Measurements from ENCODE around the gene RPLP1.

RPLP1 gene

DNA sequence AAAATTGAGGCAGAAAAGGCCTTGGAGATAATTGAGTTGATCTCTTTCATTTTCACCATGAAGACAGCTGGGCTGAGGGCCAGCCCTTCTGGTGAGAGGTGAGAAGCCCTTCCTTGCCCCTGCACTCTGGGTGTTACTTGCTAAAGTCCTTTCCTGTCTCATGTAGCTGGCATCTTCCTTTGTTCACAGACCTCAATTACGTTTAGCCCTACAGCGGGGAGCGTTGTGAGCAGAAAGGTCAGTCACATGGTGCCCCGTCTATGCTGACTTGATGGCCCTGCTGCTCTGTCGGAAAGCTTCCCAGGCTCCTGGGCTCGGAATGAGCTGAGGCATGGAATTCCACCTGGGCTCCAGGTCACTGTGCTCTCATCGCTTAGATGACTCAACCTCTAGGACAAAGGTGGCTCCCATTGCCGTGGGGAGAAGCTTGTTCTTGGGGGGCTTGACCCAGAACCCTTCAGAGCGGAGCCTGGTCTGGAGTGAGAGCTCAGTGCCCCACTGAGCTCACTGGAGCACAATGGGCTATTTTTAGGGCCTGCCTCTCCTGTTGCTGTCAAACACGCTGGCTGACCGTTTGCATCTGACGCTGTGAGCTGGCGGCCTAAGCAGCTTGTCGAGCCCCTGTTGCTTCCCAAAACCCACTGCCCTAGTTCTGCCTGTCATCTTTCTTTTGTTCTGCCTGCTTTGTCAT is 47.0 kb downstream of the RPLP1 start:
- DNase-seq: no peak

DNA sequence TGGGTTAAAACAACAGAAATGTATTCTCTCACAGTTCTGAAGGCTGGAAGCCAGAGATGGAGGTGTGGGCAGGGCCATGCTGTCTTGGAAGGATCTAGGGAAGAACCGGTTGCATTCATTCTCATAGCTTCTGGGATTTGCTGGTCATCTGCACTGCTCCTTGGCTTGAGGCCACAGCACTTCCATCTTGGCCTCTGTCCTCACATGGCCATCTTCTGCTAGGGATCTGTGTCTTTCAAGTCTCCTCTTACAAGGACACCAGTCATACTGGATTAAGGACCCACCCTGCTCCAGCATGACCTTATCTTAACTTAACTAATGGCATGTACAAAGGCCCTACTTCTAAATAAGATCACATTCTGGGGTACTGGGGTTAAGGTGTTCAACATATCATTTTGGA is 47.7 kb downstream of the RPLP1 start:
- no peak for DNase-seq

DNA sequence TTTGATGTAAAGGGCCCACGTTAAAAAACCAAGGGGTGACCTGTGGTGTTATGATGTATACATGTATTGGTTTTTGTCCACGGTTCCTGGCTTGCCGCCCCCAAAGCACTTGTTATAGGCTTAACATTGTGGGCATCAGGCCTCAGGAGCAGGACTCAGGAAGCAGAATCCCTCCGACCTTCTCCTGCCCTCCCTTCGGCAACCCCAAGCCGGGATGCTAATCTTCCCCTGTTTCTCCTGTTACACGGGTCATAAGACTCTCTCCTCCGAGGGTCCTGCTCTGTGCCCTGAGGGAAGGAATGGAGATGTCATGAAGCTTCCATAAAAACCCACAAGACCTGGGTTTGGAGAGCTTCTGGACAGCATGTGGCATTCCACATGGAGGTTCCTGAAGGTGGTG is 48.8 kb downstream of the RPLP1 start:
- no peak for DNase-seq

DNA sequence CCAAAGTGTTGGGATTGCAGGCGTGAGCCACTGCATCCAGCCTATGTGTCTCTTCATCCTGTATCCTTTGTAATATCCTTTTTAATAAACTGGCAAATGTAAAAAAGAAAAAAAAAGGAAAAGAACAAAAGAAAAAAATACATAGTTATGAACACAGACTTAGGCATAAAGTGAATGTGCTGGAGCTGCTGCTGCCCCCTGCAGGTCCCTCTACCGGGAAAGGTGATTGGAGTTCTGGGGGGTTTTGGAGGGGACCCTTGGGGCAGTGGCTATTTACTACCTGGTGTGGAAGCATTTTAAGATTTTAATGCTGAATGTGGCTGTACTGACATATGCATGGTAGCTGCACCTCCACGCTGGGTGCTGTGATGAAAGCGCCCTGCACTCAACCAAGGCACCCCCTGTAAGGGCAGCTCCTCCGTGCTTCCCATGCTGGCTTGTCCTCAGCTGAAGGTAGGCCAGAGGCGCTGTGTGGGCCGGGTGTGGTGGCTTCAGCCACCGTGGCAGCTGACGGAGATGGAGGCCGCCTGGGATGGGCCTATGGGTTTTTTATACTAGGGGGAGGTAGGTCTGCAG is 49.9 kb downstream of the RPLP1 start:
- DNase-seq: no peak

DNA sequence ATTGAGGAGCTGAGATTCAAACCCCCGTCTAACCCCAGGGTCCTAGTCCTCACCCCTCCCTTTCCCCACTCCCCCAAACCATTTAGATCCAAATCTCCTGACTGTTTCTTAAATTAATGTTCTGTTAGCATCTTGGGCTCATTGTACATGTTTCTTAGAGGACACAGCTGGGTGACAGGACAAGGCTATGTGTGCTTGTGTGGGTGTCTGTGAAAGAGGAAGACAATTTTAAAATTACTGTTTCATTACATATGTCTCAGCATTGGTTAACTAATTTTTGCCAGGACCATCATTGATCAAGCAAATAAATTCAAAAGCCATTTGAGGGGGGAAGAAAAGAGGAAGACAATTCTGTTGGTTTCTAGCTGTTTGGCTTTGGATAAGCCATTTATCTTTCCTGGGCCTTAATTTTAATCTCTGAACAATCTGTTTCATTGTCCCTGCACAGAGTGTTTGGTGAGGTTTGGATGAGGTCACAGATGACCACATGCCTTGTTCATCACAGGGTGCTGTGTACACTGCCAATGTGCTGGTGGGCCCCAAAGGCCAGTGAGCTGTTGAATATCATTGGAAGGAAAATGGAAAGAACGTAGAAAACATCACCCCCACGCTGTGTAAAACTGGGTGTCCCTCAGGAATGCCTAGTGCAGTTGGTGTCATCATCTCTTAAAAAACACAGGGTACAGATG is 51.9 kb downstream of the RPLP1 start:
- DNase-seq: no peak

Measured in NCI-H187 treated with DMSO at 0.1 percent for 48 hours (cell line).